ENCODE results near the gene PPP2R3A.
A peak's percentile ranks its signal among the peaks of the same experiment; 100 is the strongest.
"Not testable (repeated sequence)": the region's sequence is repeated elsewhere in the genome, so short reads cannot be mapped to it uniquely, and the experiment has no call there.

PPP2R3A gene

DNA sequence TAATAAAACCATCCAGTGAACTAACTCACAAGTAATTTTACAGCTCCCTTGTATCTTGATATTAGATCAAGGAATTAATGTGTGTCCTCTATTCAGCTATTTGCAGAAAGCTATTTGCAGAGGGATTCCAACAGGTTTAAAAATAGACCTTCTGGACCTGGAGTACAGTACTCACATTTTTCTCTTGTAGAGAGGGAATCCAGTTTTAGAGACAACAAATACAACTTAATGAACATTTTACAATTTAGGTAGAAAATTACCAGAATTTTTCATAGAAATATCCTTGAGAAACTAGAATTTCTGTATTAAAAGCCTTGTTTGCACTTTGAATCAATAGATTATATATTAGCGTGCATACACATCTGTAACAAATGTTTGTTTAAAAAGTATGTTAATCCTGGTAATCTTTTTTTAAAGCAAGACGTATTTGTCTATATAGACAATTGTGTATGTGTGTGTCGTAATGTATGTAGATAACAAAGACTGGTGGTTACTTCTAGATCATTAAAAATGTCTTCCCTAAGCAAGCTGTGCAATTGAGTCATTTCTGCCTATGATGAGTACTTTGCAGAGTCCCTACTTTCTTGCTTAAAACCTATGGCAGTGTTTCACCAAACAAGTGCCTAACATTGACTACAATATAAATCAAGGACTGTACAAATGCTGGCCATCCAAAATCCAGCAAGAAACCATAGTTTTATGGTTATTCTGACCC is 57.9 kb downstream of the PPP2R3A start:
- no peak for DNase-seq

DNA sequence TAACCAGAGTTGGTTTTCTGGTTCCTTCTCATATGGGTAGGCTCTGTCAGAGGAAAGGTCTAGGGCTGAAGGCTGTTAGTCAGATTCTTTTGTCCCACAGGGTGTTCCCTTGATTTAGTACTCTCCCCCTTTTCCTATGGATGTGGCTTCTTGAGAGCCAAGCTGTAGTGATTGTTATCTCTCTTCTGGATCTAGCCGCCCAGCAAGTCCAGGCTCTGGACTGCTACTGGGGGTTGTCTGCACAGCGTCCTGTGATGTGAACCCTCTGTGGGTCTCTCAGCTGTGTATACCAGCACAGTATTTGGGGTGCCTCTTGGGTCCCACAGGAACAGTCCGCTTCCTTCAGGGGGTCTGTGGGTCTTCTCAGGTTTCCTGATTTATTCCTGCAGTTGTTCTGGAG is 70.8 kb downstream of the PPP2R3A start:
- DNase-seq: no peak

DNA sequence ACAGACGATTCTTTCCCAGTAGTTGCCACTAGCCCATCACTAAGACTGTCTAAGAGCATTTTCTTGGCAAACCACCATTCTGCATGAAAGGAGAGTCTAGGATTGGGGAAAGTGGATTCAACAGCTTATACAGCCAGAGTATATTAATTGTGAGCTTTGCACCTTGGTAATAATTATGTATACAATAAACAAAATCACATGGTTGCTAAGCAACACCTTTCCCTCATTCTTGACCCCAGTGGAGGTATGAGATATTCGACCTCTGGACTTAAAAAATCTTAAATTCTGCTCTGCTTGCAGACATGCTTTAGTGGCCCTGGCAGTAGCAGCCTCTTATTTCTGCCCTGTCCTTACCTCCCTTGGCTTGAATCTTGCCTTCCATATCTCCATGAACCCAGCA is 73.1 kb downstream of the PPP2R3A start:
- no peak for DNase-seq

DNA sequence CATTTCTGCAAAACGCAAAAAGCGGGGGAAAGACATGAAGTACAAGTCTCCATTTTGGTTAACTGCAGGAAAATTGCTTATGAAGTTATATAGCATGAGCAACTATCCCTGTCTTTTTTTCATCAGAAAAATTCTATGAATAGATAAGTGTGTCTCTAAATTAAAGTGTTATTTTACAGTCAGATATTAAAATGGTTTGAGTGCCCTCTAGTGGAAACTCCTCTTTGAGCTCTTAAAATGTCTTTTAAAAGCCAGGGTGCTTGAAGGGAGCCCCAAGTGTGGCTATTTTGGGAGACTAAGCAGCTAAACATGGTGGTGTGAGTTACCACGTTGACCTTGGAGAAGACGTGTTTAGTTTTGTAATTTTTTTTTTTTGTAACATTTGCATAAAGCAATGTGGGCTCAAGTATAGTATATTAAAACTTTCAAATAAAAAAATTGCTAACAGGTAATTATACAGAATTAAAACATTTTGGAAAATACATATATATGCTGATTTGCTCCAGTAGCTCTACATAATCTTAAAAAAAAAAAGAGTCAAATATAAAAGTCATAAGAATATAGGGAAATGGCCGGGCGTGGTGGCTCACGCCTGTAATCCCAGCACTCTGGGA is 77.2 kb downstream of the PPP2R3A start:
- peak; percentile 66 for DNase-seq

GRCh38 chr3:136044980-136045745 is 79.6 kb downstream of the PPP2R3A start:
- DNase-seq: no peak

- no peak for DNase-seq
These were observed 82.5 kb downstream of the PPP2R3A start for GRCh38 chr3:136048068-136048467.

GRCh38 chr3:136050250-136050649 is 84.7 kb downstream of the PPP2R3A start:
- no peak for DNase-seq

- DNase-seq: no peak
These were observed 90.0 kb downstream of the PPP2R3A start for GRCh38 chr3:136055491-136055890.

DNA sequence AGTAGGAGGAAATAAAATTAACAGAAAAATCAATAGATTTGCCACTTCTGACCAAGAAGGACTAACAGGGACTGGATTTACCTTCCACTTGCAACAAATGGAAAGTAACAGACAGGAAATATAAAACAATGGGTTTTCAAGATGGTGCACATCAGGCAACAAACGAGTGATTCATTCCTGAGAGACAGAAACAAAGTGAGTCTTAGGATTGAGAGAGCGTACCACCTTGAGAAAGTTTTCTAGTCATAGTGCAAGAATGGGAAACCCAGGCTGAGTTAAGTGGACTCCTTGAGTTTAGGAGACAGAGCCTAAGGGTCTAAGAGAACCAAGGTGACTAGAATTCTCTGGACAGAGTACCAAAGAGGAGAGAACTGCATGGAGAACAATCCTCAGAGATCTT is 101.7 kb downstream of the PPP2R3A start:
- no peak for DNase-seq

- DNase-seq: no peak
These were observed 103.2 kb downstream of the PPP2R3A start for GRCh38 chr3:136068708-136069107.

- DNase-seq: no peak
These were observed 104.4 kb downstream of the PPP2R3A start for GRCh38 chr3:136069933-136070332.

DNA sequence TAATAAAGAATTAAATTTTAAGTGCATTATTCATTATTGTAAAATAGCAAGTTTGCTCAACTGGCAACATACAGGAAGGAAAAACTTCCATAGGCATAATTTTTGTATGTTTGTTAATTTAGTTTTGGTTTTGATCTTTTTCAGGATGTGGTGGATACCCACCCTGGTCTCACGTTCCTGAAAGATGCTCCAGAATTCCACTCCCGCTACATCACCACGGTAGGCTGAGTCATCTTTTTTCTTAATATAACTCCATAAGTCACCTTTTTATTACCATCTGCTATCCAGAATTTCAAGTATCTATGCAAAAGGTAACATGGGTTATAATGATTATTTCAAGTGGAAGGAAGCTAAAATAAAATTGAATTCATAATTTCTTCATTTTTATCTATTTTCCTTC is 104.8 kb downstream of the PPP2R3A start:
- DNase-seq: peak; percentile 67

- peak; percentile 15 for DNase-seq
These were observed 105.7 kb downstream of the PPP2R3A start for GRCh38 chr3:136070953-136071949.

- DNase-seq: no peak
These were observed 109.1 kb downstream of the PPP2R3A start for GRCh38 chr3:136074546-136075170.

GRCh38 chr3:136075218-136075808 is 109.8 kb downstream of the PPP2R3A start:
- peak; percentile 64 for DNase-seq

DNA sequence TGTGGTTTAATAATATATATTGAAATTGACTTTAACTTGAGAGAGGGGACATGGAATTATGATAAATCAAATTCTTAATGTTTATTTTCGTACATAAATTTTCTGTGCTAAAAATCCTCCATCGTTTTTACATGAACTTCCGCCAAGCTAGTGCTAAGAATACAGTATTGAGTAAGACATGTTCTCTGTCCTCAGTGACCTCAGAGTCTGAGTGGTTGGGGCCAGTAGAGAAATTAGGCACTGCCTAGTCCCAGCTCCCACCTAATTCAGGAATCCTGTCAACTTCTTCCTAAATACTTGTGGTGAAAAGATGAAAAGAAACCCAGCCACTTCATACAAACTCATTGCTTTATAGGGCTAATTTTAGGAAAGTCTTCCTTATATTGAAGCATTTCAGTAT is 110.3 kb downstream of the PPP2R3A start:
- DNase-seq: no peak

DNA sequence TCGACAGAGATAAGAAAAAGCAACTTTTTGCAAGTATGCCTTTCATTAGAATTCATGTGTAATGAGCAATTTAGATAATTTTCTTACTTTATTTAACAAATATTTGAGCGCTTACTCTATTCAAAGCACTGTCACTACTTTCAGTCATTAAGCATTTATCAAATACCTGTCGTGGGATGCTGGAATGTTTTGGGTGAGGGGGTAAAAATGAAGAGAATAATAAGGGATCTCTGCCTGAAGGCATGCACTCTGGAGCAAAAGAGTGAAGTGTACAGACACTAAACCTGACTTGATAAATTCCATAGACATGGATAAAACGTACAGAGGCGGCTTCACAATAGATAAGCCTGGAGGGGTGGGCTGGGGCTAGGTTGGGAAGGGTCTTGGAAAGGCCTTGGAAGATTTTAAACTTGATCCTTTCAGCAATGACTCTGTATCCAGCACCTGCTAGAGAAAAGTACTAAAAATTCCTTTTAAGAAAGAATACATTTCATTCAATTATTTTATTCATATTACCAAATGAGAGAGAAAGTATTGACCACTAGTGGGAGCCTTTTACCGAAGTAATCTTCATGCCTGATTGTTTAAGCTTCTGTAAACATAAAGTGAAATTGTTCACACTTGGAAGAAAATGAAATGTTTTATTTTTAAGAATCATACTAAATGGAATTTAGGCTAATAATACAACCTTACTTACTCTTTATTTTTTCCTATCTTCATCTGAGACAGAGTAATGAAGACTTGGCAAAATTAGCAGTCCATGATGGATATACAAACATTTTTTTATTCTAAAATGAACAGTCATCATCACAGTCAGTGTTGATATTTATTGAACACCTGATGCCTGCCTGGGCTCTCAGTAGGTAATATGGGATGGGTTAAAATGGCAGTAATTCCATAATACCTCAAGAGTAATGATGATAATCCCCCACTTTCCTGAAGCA is 113.2 kb downstream of the PPP2R3A start:
- DNase-seq: peak; percentile 13

- DNase-seq: not testable (repeated sequence)
These were observed 118.3 kb downstream of the PPP2R3A start for GRCh38 chr3:136083641-136084382.

- DNase-seq: not testable (repeated sequence)
These were observed 119.5 kb downstream of the PPP2R3A start for GRCh38 chr3:136085067-136085466.

- no peak for DNase-seq
These were observed 128.2 kb downstream of the PPP2R3A start for GRCh38 chr3:136093771-136094170.
